HUES6 (cell line): ENCODE results near the gene ERC2.

Experiments
- H3K27ac ChIP-seq: 2 replicates; pipeline ENCODE4 v1.7.0; 2013; ENCODE audit warnings: low read depth, mild to moderate bottlenecking, low read length, inconsistent platforms
- H3K27me3 ChIP-seq: 2 replicates; pipeline ENCODE4 v1.6.1; 2013; ENCODE audit warnings: low read length; ENCODE audit not compliant: control insufficient read depth, insufficient read depth
- H3K36me3 ChIP-seq: 2 replicates; pipeline ENCODE4 v1.6.1; 2013; ENCODE audit warnings: low read length; ENCODE audit not compliant: control insufficient read depth, insufficient read depth
- H3K4me1 ChIP-seq: 2 replicates; pipeline ENCODE4 v1.6.1; 2013; ENCODE audit warnings: low read length; ENCODE audit not compliant: control insufficient read depth, insufficient read depth
- H3K4me3 ChIP-seq: 2 replicates; pipeline ENCODE4 v1.5.1; 2013; ENCODE audit warnings: low read depth, low read length
- H3K9ac ChIP-seq: one replicate; pipeline ENCODE4 v1.6.1; 2013; ENCODE audit warnings: mild to moderate bottlenecking, low read length
- H3K9me3 ChIP-seq: 2 replicates; pipeline ENCODE4 v1.6.1; 2013; ENCODE audit warnings: low read depth, low read length; ENCODE audit not compliant: control insufficient read depth, insufficient read depth

The ERC2 gene

DNA sequence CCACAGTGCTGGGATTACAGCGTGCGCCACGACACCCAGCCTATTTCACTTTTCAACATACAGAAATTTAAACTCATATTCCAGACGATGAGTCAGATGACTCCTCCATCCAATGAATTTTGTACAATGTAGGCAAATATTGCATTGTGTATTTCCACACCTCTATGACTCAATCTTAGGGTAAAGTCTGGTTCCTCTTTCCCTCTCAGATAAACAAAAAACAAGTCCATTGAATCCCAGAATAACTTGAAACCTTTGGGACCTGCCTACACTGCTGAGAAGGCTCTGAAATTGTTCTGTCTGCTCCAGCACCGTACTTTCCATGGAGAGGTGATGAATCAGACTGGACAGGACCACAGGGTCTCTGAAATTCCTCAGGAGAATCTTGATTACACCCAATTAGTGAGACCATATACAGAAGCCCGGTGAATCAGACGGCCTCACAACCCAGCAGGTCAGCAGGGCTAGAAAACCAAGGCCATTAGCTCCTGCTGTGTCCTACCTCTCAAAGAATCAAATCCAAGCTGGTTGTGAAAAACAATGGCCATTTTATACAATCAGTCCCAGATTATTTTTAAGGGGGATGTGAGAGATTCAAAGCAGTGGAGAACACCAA is 112.6 kb downstream of the ERC2 start:
- H3K27ac ChIP-seq, result no peak overlapping the region
- H3K27me3 ChIP-seq, result no peaks in the 10 kb centered on the region
- no peak overlapping the region for H3K9ac ChIP-seq
- no peaks in the 10 kb centered on the region for H3K36me3 ChIP-seq
- peaks cover 18% of the 10 kb centered on the region for H3K4me1 ChIP-seq
- no peak overlapping the region for H3K4me3 ChIP-seq
- H3K9me3 ChIP-seq, result no peaks in the 10 kb centered on the region

DNA sequence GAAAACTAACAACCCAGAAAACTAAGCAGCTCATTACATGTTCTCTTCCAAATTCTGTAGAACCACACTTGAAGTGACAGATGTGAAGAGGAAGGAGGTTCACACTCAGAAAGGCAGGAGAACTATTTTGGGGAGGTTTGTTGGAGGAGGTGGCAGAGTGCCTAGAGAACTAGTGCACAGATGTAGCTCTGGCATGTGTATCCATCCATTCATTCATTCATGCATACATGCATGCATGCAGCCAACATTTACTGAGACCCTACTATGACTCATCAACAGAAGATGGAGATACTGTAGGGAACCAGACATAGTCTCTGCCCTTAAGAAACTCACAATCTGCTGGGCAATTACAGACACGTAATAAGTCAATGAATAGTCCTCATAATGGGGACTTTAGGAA is 116.7 kb downstream of the ERC2 start:
- H3K4me1 ChIP-seq, result peaks cover 11% of the 10 kb centered on the region
- no peak overlapping the region for H3K9ac ChIP-seq
- no peaks in the 10 kb centered on the region for H3K36me3 ChIP-seq
- no peak overlapping the region for H3K27ac ChIP-seq
- H3K9me3 ChIP-seq, result no peaks in the 10 kb centered on the region
- no peaks in the 10 kb centered on the region for H3K27me3 ChIP-seq
- no peak overlapping the region for H3K4me3 ChIP-seq

DNA sequence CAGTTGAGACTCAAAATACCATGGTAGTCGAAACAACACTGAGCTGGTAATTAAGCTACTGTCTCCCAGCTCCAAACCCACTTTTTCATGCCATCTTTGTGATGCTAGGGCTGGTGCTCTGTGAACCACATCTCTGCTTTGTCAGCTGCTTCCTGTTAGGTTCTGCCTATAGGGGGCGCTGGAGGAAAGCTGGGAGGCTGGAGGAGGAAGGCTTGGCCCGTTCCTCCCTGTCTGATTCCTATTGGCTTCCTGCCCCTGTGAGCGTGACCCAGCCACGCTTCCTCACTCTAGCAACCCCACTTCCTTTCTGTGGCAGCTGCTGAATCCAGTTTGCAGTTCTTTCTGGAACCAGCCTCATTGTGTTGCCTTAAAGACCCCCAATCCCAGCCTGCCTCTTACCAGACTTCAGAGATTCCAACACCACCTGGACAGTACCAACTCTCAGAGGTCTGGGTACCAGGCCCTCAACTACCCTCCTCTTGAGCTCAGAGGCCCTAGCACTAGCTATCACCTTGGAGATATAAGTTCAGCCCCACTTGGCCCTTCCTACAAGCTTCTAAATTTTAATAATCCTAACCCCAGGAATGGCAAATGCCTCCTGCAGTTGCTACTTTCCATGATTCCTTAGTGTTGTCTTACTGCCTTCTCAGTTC is 120.9 kb downstream of the ERC2 start:
- Histone ChIP-seq H3K27me3 (no peaks in the 10 kb centered on the region), H3K27ac (no peak overlapping the region), H3K4me3 (no peak overlapping the region), H3K9me3 (no peaks in the 10 kb centered on the region), H3K36me3 (no peaks in the 10 kb centered on the region), H3K4me1 (no peaks in the 10 kb centered on the region), H3K9ac (no peak overlapping the region)

DNA sequence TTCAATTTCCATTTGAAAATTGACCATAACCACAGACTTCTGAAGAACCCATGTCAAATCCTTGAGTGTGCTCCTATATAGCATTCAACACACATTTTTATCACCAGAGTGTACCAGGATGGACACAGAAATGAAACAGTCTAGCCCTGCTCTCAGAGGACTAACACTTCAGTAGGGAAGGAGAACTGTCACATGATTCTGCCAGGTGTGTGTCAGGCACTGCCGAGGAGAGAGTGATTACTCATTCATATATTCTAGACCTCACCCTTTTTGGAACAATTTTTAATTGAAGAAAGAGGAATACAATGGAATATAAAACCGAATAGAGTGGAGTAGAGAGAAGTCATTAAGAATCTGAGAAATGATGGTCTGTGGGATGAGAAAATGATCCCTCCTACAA is 125.8 kb downstream of the ERC2 start:
- Histone ChIP-seq H3K9ac (no peak overlapping the region), H3K4me1 (no peaks in the 10 kb centered on the region), H3K27me3 (no peaks in the 10 kb centered on the region), H3K9me3 (no peaks in the 10 kb centered on the region), H3K27ac (no peak overlapping the region), H3K36me3 (no peaks in the 10 kb centered on the region), H3K4me3 (no peak overlapping the region)

DNA sequence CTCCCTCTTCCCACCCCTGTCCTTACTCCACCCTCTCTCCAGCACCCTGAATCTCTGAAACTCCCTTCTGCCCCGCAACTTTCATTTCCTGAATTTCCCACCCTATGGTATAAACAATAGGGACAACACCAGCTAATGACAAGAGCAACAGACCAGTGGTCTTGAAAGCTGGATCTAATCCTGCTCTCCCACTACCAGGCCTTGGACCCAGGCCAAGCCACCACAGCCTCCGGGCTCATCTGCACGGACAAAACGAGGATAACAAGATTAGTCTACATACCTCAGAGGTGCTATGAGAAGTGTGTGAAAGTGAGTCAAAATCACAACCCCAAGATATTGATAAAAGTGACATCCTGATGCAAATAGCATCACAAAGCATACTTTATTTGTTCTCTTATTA is 128.6 kb downstream of the ERC2 start:
- H3K4me1 ChIP-seq, result no peaks in the 10 kb centered on the region
- no peak overlapping the region for H3K9ac ChIP-seq
- no peak overlapping the region for H3K27ac ChIP-seq
- H3K4me3 ChIP-seq, result no peak overlapping the region
- no peaks in the 10 kb centered on the region for H3K36me3 ChIP-seq
- H3K27me3 ChIP-seq, result no peaks in the 10 kb centered on the region
- H3K9me3 ChIP-seq, result no peaks in the 10 kb centered on the region

DNA sequence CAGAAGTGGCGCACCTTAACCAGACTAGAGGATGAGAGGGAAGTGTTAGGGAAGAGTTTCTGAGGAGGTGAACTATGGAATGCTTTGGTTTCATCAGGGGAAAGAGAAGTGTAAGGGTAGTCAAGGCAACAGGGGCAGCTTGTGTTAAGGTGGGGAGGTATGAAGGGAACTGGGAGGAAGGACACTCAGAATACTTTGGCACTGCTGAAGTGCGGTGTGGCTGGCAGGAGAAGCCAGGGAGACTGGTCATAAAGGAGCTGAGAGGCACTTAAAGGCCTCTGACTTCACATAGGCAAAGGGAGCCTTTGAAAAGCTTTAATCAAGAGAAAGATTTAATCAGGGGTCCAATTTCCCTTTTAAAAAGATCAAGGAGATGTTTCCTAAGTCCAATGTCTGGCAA is 129.0 kb downstream of the ERC2 start:
- Histone ChIP-seq H3K9me3 (no peaks in the 10 kb centered on the region), H3K9ac (no peak overlapping the region), H3K4me1 (no peaks in the 10 kb centered on the region), H3K4me3 (no peak overlapping the region), H3K36me3 (no peaks in the 10 kb centered on the region), H3K27me3 (no peaks in the 10 kb centered on the region), H3K27ac (no peak overlapping the region)

DNA sequence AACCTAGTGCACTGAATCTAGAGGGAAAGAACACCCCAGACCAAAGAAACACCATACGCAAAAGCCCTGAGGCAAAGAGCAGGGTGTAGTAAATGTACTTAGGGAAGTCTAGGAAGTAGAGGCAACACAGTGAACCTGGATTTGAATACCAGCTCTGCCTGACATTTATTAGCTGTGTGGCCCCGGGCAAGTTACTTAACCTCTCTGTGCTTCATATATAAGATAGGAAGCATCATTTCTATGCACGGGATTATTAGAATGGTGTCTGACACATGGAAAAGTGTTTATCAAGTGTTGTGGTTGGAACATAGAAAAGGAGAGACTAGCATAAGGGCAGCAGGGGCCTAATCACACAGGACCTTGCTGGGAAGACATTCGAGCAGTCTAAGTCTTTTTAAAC is 132.2 kb downstream of the ERC2 start:
- H3K4me1 ChIP-seq, result no peaks in the 10 kb centered on the region
- no peak overlapping the region for H3K4me3 ChIP-seq

DNA sequence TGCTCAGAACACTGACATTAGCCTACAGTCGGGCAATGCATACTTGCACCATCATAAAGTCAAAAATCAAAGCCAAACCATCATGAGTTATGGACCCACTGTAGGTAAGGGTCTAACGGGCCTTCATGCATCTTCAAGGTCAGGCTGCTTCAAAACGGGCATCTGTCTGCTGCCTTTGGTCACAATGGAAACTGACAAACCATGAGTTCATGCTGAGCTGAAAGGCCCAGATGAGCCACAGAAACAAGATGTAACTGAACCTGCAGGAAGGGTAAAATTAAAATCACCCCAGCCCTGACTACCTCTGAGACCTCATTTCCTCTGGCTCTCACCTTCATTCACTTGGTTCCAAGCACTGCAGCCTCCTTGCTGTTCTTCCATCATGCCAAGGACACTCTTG is 143.8 kb downstream of the ERC2 start:
- Histone ChIP-seq H3K4me1 (peaks cover 33% of the 10 kb centered on the region), H3K27me3 (no peaks in the 10 kb centered on the region), H3K9me3 (no peaks in the 10 kb centered on the region), H3K4me3 (no peak overlapping the region), H3K9ac (no peak overlapping the region), H3K27ac (no peak overlapping the region), H3K36me3 (no peaks in the 10 kb centered on the region)

More for the DNA sequence above, 132.2 kb downstream of the ERC2 start:
- Histone ChIP-seq H3K36me3 (no peaks in the 10 kb centered on the region), H3K9me3 (no peaks in the 10 kb centered on the region), H3K27me3 (no peaks in the 10 kb centered on the region), H3K27ac (no peak overlapping the region), H3K9ac (no peak overlapping the region)

DNA sequence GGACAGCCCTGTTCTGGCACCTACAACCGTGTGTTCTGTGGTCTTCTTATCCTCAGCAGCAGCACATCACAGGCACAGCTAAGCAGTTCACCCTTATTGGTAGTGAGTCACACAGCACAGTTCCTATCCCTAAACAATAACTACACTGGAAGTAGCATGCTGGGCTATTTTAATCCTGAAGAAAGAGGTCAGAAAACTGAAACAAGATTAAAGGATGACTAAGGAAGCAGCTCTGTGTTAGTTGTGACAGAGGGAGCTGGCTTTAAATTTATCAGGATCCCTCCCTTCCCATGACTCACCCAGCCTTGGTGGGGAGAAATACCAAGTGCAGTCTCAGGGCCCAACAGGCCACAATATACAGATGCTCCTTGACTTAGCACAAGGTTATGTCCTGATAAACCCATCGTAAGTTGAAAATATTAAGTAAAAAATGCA is 144.3 kb downstream of the ERC2 start:
- H3K9ac ChIP-seq, result no peak overlapping the region
- no peaks in the 10 kb centered on the region for H3K9me3 ChIP-seq
- H3K27me3 ChIP-seq, result no peaks in the 10 kb centered on the region
- H3K4me1 ChIP-seq, result peaks cover 33% of the 10 kb centered on the region
- no peak overlapping the region for H3K4me3 ChIP-seq
- H3K27ac ChIP-seq, result no peak overlapping the region
- no peaks in the 10 kb centered on the region for H3K36me3 ChIP-seq

- Histone ChIP-seq H3K4me3 (no peak overlapping the region), H3K4me1 (peaks cover 33% of the 10 kb centered on the region), H3K27ac (no peak overlapping the region), H3K27me3 (no peaks in the 10 kb centered on the region), H3K9ac (no peak overlapping the region), H3K9me3 (no peaks in the 10 kb centered on the region), H3K36me3 (no peaks in the 10 kb centered on the region)
These were observed 145.4 kb downstream of the ERC2 start for GRCh38 chr3:56322862-56323261.

DNA sequence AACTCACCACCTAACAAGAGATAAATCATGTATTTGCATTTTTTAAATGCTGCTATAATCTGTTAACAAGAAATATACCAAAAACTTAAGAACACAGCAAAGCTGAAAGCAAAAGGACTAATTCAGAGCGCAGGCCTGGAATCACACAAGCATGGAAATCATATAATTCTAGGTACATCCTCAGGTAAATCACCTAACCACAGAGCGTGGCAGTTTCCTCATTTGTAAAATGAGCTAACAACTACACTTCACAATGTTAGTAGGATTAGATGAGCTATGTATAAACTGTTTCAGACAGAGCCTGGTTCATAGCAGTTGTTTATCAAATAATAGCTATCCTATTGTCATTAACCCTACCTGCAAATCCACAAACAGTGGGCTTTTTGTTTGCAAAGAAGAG is 146.4 kb downstream of the ERC2 start:
- no peaks in the 10 kb centered on the region for H3K9me3 ChIP-seq
- no peak overlapping the region for H3K4me3 ChIP-seq
- H3K4me1 ChIP-seq, result peaks cover 33% of the 10 kb centered on the region
- H3K27ac ChIP-seq, result no peak overlapping the region
- H3K27me3 ChIP-seq, result no peaks in the 10 kb centered on the region
- H3K36me3 ChIP-seq, result no peaks in the 10 kb centered on the region
- H3K9ac ChIP-seq, result no peak overlapping the region
